Ishikawa (cell line): ENCODE measurements around the gene POLD3.

Experiments used
- CEBPB ChIP-seq: IDR thresholded peaks from 2 replicates; pipeline ENCODE4 v1.6.1; 2012
- CREB1 ChIP-seq: IDR thresholded peaks from 2 replicates; pipeline ENCODE4 v1.6.1; 2012; ENCODE audit warnings: low read depth
- EGR1 ChIP-seq: IDR thresholded peaks from 2 replicates; pipeline ENCODE4 v1.6.1; 2012
- EP300 ChIP-seq: IDR thresholded peaks from 2 replicates; pipeline ENCODE4 v1.6.1; 2012; ENCODE audit warnings: borderline replicate concordance
- FOXM1 ChIP-seq: IDR thresholded peaks from 2 replicates; pipeline ENCODE4 v1.6.1; 2012; ENCODE audit warnings: low read depth, borderline replicate concordance
- NFIC ChIP-seq: IDR thresholded peaks from 2 replicates; pipeline ENCODE4 v1.6.1; 2012
- RAD21 ChIP-seq: IDR thresholded peaks from 2 replicates; pipeline ENCODE4 v1.6.1; 2012; ENCODE audit warnings: low read depth
- TAF1 ChIP-seq: IDR thresholded peaks from 2 replicates; pipeline ENCODE4 v1.6.1; 2012; ENCODE audit warnings: low read depth, mild to moderate bottlenecking
- TCF12 ChIP-seq: IDR thresholded peaks from 2 replicates; pipeline ENCODE4 v1.6.1; 2012; ENCODE audit warnings: low read depth
- TEAD4 ChIP-seq: IDR thresholded peaks from 2 replicates; pipeline ENCODE4 v1.6.1; 2012
- USF1 ChIP-seq: IDR thresholded peaks from 2 replicates; pipeline ENCODE4 v1.6.1; 2012
- YY1 ChIP-seq: IDR thresholded peaks from 2 replicates; pipeline ENCODE4 v1.6.1; 2012; ENCODE audit warnings: low read depth
- ZBTB7A ChIP-seq: IDR thresholded peaks from 2 replicates; pipeline ENCODE4 v1.6.1; 2012; ENCODE audit warnings: low read depth
- TF ChIP-seq, protein P1 (sequence below): IDR thresholded peaks from 2 replicates; pipeline ENCODE4 v1.6.1; 2012; ENCODE audit warnings: low read depth, mild to moderate bottlenecking
- TF ChIP-seq, protein P2 (sequence below): IDR thresholded peaks from 2 replicates; pipeline ENCODE4 v1.6.1; 2012

Gene POLD3

GRCh38 chr11:74644081-74644480, 51.7 kb downstream of the POLD3 start:
- TF ChIP-seq YY1 (no peak), USF1 (no peak), RAD21 (no peak), ZBTB7A (no peak), EGR1 (no peak)
- TF ChIP-seq, protein P1, sequence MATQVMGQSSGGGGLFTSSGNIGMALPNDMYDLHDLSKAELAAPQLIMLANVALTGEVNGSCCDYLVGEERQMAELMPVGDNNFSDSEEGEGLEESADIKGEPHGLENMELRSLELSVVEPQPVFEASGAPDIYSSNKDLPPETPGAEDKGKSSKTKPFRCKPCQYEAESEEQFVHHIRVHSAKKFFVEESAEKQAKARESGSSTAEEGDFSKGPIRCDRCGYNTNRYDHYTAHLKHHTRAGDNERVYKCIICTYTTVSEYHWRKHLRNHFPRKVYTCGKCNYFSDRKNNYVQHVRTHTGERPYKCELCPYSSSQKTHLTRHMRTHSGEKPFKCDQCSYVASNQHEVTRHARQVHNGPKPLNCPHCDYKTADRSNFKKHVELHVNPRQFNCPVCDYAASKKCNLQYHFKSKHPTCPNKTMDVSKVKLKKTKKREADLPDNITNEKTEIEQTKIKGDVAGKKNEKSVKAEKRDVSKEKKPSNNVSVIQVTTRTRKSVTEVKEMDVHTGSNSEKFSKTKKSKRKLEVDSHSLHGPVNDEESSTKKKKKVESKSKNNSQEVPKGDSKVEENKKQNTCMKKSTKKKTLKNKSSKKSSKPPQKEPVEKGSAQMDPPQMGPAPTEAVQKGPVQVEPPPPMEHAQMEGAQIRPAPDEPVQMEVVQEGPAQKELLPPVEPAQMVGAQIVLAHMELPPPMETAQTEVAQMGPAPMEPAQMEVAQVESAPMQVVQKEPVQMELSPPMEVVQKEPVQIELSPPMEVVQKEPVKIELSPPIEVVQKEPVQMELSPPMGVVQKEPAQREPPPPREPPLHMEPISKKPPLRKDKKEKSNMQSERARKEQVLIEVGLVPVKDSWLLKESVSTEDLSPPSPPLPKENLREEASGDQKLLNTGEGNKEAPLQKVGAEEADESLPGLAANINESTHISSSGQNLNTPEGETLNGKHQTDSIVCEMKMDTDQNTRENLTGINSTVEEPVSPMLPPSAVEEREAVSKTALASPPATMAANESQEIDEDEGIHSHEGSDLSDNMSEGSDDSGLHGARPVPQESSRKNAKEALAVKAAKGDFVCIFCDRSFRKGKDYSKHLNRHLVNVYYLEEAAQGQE, result no peak

DNA sequence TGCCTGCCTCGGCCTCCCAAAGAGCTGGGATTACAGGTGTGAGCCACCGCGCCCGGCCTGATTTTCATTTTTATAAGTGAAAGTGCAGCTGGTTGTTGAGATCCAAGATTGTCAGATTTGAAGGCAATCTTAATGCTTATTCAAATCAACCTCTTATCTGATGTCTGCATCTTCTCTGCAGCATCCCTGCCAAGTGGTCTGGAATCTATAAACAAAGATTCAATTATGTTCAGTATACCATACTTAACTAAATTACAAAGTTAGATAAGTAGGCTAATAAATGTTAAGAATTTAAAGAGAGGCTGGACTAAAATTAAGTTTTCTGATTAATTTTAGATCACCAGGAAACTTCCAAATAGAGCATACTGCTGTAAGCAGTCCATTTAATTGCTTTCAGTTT, 53.8 kb downstream of the POLD3 start:
- no peak for TF ChIP-seq RAD21

DNA sequence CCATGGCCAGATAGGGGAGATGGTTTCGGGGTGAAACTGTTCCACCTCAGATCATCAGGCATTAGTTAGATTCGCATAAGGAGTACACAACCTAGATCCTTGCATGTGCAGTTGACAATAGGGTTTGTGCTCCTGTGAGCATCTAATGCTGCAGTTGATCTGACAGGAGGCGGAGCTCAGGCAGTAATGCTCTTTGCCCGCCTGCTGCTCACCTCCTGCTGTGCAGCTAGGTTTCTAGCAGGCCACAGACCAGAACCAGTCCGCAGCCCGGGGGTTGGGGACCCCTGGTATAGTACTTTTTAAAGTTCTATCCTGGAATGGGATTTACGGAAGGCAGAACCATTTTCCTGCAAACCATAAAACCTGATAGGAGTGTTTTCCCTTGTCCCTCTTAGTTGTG, 54.6 kb downstream of the POLD3 start:
- TF ChIP-seq EP300, result no peak

- TF ChIP-seq, protein P2, sequence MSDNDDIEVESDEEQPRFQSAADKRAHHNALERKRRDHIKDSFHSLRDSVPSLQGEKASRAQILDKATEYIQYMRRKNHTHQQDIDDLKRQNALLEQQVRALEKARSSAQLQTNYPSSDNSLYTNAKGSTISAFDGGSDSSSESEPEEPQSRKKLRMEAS, result no peak
- no peak for TF ChIP-seq TAF1
- no peak for TF ChIP-seq RAD21
- TF ChIP-seq EGR1, result no peak
- no peak for TF ChIP-seq CEBPB
- TF ChIP-seq EP300, result no peak
- TF ChIP-seq USF1, result no peak
- no peak for TF ChIP-seq CREB1
- no peak for TF ChIP-seq NFIC
- TF ChIP-seq ZBTB7A, result no peak
- TF ChIP-seq TCF12, result no peak
- no peak for TF ChIP-seq FOXM1
- TF ChIP-seq YY1, result no peak
Observed at GRCh38 chr11:74647404-74647803, 55.0 kb downstream of the POLD3 start.

DNA sequence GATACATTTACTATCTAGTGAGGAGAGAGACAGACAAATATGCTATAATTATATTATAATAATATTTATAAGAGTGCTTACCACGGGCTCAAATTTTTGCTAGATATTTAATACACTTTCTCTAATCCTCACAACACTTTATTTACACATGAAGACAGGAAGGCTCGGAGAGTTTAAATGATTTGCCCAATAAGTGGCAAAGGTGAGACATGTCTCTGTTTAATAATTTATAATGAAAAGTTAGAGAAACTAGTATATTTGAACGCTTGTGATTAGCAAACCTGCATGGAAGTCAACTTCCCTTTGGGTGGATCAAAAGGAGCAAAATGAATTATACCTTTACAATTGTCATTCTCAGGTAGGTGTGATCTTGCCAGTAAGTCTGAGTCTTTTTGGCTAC, 55.4 kb downstream of the POLD3 start:
- TF ChIP-seq EGR1 (no peak), CREB1 (no peak), CEBPB (no peak), NFIC (no peak), USF1 (no peak), FOXM1 (no peak), EP300 (no peak)
- TF ChIP-seq, protein P1, result no peak

DNA sequence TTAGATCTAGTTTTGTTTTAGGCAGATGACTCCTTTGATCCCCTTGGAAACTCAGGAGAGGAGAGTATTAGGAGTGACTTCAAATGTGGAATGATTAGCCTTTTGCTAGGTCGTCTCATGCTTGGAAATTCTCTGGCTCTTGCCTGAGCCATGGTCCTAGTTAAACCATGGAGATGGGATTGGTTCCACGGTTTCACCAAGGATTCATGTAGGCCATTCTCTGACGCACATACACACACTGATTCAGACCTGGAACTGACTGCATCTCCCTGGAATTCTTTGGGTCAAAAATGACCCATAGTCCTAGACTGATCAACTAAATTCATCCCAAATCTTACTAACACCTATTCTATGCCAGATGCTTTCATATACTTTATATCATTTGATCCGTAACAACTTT, 56.5 kb downstream of the POLD3 start:
- TF ChIP-seq, protein P2, result no peak
- no peak for TF ChIP-seq EGR1

DNA sequence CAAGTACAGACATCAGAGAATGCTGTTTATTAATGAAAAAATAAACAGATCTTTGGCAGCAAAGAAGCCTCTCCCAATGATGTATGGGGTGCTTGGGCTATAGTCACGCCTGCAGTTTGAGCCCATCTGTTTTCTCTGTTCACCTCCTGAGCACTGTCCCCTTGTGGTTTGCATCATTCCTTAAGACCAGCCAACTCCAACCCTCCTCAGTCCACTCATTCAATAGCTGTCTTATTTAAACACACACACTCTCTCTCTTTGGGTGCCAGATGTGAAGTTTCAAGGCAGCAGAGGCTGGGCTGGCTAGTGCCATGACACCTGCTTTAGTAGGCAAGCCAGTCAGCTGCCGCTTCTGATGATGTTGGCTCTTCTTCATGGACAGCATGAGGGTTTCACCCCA, 58.1 kb downstream of the POLD3 start:
- no peak for TF ChIP-seq CREB1

GRCh38 chr11:74654976-74655375, 62.6 kb downstream of the POLD3 start:
- no peak for TF ChIP-seq RAD21
- TF ChIP-seq TEAD4, result no peak
- TF ChIP-seq NFIC, result no peak
- no peak for TF ChIP-seq USF1
- TF ChIP-seq FOXM1, result no peak
- no peak for TF ChIP-seq TAF1
- no peak for TF ChIP-seq YY1
- TF ChIP-seq, protein P1, result no peak
